ENCODE results near the gene GATA2. TPM values are rescaled to one million over a fixed set of nuclear protein-coding genes. Genes with fewer than 3 reads are reported as not detected.

Gene GATA2
- total RNA-seq, 1 experiment from 2014 or later = 18.6 TPM

DNA sequence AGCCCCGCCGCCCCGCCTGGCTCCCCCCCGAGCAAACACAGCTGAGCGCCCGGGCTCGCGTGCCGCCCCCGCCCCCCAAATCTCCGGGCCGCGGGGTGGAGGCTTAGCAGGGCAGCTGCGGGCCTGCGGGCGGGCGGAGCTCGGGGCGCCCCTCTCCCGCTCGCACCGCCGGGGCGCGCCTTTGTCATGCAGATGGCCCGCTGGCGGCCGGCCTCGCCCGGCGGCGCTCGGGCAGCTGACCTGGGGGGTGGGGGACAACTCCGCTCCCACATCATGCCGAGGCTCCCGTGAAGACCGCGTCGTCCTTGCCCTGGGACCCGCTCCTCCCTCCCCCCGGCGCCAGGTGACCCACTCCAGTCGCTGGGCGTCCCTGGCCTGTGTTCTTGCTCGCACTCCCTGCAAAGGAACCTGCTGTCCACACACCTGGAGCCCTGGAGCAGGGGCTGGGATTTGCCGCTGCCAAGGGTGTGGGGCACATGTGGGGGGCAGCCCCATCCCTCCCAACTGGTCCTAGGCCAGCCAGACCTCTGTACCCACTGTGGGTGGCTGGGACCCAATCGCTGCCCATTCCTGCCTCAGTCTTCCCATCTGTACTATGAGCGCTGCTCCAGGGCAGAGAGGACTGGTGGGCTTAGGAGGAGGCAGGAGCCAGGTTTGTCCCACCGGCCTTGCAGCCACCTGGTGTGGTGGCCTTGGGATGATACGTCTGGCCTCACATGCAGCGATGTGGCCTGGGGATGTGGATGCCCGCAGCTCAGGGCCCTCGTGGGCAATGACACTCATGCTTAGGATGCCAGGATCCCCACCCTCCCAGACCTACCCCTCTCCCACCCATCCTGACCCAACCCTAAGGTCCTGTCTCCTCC, 59.8 kb downstream of the GATA2 start:
- POLR2A ChIA-PET = no interaction called here
- H3K9me3 ChIP-seq (ENCODE audit: control insufficient read depth in 1 of 2, insufficient read depth in 1 of 2, low read depth in 1 of 2, low read length in 2 of 2) = no peaks in the 10 kb centered on the region

DNA sequence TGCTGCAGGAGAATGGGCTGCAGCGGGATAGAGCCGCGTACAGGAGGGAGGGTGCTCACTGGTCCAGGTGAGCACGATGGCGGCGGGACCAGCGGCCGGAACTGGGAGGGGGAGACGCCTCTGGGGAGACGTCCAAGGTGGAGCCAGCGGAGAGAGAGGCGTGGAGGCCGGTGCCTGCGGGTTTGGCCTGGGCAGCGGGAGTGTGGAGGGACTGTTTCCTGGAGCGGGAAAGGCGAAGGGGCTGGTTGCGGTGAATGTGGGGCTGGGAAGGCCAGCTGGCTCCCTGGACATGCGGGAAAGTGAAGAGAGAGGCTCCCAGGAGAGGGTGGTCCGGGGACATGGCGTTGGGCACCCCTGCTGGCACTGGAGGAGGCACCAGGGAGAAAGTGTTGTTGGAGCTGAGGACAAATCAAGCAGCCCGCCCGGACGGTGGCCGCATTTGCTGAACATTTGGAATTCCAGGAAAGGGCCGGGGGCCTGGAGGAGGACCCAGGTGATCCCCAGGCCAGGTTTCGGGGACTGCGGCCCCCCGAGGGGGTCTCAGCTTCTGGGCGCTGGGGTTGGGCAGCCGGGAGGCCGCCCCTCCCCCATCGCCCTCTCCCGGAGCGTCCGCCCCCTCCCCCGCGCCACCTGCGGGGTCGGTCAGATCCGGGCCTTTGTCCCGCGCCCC, 60.6 kb downstream of the GATA2 start:
- TF ChIP-seq, protein P1, sequence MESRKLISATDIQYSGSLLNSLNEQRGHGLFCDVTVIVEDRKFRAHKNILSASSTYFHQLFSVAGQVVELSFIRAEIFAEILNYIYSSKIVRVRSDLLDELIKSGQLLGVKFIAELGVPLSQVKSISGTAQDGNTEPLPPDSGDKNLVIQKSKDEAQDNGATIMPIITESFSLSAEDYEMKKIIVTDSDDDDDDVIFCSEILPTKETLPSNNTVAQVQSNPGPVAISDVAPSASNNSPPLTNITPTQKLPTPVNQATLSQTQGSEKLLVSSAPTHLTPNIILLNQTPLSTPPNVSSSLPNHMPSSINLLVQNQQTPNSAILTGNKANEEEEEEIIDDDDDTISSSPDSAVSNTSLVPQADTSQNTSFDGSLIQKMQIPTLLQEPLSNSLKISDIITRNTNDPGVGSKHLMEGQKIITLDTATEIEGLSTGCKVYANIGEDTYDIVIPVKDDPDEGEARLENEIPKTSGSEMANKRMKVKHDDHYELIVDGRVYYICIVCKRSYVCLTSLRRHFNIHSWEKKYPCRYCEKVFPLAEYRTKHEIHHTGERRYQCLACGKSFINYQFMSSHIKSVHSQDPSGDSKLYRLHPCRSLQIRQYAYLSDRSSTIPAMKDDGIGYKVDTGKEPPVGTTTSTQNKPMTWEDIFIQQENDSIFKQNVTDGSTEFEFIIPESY (IDR thresholded peaks at IDR 0.05; ENCODE audit: extremely low read depth, insufficient replicate concordance, low read length) = no peak
- TF ChIP-seq POLR2A (IDR thresholded peaks at IDR 0.05; ENCODE audit: borderline replicate concordance, extremely low read depth, insufficient read depth, insufficient read length) (no peak), POLR2AphosphoS5 (IDR thresholded peaks at IDR 0.05; ENCODE audit: low read depth, low read length) (no peak), SIN3A (IDR thresholded peaks at IDR 0.05; ENCODE audit: low read depth) (no peak), ZFX (IDR thresholded peaks at IDR 0.05) (no peak), EZH2phosphoT487 (IDR thresholded peaks at IDR 0.05; ENCODE audit: borderline replicate concordance) (no peak), CBX3 (IDR thresholded peaks at IDR 0.05; ENCODE audit: low read depth) (no peak)
- TF ChIP-seq, protein P2, sequence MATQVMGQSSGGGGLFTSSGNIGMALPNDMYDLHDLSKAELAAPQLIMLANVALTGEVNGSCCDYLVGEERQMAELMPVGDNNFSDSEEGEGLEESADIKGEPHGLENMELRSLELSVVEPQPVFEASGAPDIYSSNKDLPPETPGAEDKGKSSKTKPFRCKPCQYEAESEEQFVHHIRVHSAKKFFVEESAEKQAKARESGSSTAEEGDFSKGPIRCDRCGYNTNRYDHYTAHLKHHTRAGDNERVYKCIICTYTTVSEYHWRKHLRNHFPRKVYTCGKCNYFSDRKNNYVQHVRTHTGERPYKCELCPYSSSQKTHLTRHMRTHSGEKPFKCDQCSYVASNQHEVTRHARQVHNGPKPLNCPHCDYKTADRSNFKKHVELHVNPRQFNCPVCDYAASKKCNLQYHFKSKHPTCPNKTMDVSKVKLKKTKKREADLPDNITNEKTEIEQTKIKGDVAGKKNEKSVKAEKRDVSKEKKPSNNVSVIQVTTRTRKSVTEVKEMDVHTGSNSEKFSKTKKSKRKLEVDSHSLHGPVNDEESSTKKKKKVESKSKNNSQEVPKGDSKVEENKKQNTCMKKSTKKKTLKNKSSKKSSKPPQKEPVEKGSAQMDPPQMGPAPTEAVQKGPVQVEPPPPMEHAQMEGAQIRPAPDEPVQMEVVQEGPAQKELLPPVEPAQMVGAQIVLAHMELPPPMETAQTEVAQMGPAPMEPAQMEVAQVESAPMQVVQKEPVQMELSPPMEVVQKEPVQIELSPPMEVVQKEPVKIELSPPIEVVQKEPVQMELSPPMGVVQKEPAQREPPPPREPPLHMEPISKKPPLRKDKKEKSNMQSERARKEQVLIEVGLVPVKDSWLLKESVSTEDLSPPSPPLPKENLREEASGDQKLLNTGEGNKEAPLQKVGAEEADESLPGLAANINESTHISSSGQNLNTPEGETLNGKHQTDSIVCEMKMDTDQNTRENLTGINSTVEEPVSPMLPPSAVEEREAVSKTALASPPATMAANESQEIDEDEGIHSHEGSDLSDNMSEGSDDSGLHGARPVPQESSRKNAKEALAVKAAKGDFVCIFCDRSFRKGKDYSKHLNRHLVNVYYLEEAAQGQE (IDR thresholded peaks at IDR 0.05; ENCODE audit: low read depth) = no peak
- BruUV-seq (replicated peaks) = no TSS peak
- Histone ChIP-seq H3K9ac (ENCODE audit: low read length) (no peak overlapping the region), H3K4me1 (ENCODE audit: control insufficient read depth in 1 of 2, insufficient read depth in 2 of 2, low read length in 2 of 2) (peaks cover 9 to 27% of the 10 kb centered on the region in 2 experiments; a peak in 3 of 4 replicates), H3K9me3 (ENCODE audit: control insufficient read depth in 1 of 2, insufficient read depth in 1 of 2, low read depth in 1 of 2, low read length in 2 of 2) (no peaks in the 10 kb centered on the region), H3K79me2 (ENCODE audit: insufficient read depth, low read length) (no peaks in the 10 kb centered on the region), H3K9me2 (ENCODE audit: insufficient read depth) (no peaks in the 10 kb centered on the region), H3K4me2 (ENCODE audit: low read length) (no peak overlapping the region), H3K4me3 (replicated peaks in 1 of 2; ENCODE audit: low read depth in 1 of 2, low read length in 2 of 2) (no peak overlapping the region), H2AFZ (ENCODE audit: low read depth, low read length, poor library complexity, severe bottlenecking) (no peak overlapping the region), H3K36me3 (ENCODE audit: control insufficient read depth in 1 of 2, insufficient read depth in 2 of 2, low read length in 2 of 2) (no peaks in the 10 kb centered on the region), H4K20me1 (ENCODE audit: insufficient read depth) (no peaks in the 10 kb centered on the region), H3K27me3 (ENCODE audit: insufficient read depth, low read length) (no peaks in the 10 kb centered on the region), H3K27ac (ENCODE audit: low read depth, low read length) (no peak overlapping the region)
- no peak for DNase-seq (ENCODE audit: low read depth, low spot score)
- no peak for ATAC-seq
- ChIA-PET POLR2A (no interaction called here), RAD21 (ENCODE audit: low non-redundant PET in 1 of 2, low total read pairs in 2 of 2, uncharacterized antibody in 2 of 2, unreplicated experiment in 2 of 2) (no interaction called here), CTCF (no interaction called here)
- intact Hi-C loops (cut with micrococcal nuclease) = no loop called here

More for the DNA sequence above, 59.8 kb downstream of the GATA2 start:
- Histone ChIP-seq H3K27me3 (ENCODE audit: insufficient read depth, low read length) (no peaks in the 10 kb centered on the region), H3K4me2 (ENCODE audit: low read length) (no peak overlapping the region), H4K20me1 (ENCODE audit: insufficient read depth) (no peaks in the 10 kb centered on the region), H3K9ac (ENCODE audit: low read length) (no peak overlapping the region), H3K79me2 (ENCODE audit: insufficient read depth, low read length) (no peaks in the 10 kb centered on the region), H3K36me3 (ENCODE audit: control insufficient read depth in 1 of 2, insufficient read depth in 2 of 2, low read length in 2 of 2) (no peaks in the 10 kb centered on the region), H3K4me1 (ENCODE audit: control insufficient read depth in 1 of 2, insufficient read depth in 2 of 2, low read length in 2 of 2) (peaks cover 9 to 25% of the 10 kb centered on the region in 2 experiments; a peak in 3 of 4 replicates), H3K27ac (ENCODE audit: low read depth, low read length) (no peak overlapping the region), H3K9me2 (ENCODE audit: insufficient read depth) (no peaks in the 10 kb centered on the region), H3K4me3 (replicated peaks in 1 of 2; ENCODE audit: low read depth in 1 of 2, low read length in 2 of 2) (no peak overlapping the region), H2AFZ (ENCODE audit: low read depth, low read length, poor library complexity, severe bottlenecking) (no peak overlapping the region)
- intact Hi-C loops (cut with micrococcal nuclease) = no loop called here
- DNase-seq (ENCODE audit: low read depth, low spot score) (no peak), ATAC-seq (no peak)
- ChIA-PET CTCF (no interaction called here), RAD21 (ENCODE audit: low non-redundant PET in 1 of 2, low total read pairs in 2 of 2, uncharacterized antibody in 2 of 2, unreplicated experiment in 2 of 2) (no interaction called here)
- BruUV-seq (replicated peaks) = no TSS peak
- TF ChIP-seq JUND (IDR thresholded peaks at IDR 0.05) (no peak), POLR2A (IDR thresholded peaks at IDR 0.05; ENCODE audit: borderline replicate concordance, extremely low read depth, insufficient read depth, insufficient read length) (no peak)
- TF ChIP-seq, protein P3, sequence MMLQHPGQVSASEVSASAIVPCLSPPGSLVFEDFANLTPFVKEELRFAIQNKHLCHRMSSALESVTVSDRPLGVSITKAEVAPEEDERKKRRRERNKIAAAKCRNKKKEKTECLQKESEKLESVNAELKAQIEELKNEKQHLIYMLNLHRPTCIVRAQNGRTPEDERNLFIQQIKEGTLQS (IDR thresholded peaks at IDR 0.05) = no peak
